T-helper 17 cell (primary cell): ENCODE results near the gene VIPR1. TPM values are rescaled to one million over a fixed set of nuclear protein-coding genes. Genes with fewer than 3 reads are reported as not detected.

Source experiments
- ATAC-seq: fragments of 150-1000 bp; cut with Tn5 transposase; 2 replicates; pipeline ENCODE4 v1.10.0; 2021; ENCODE audit warnings: mild to moderate bottlenecking, moderate library complexity
- DNase-seq, 3 donors: peaks; one replicate each; pipeline versions ENCODE4 v3.0.0 to v3.0.0-alpha.2; 2020 to 2021
- H3K9me3 ChIP-seq: one replicate; pipeline ENCODE4 v1.7.0; 2013; ENCODE audit warnings: low read length, mild to moderate bottlenecking; ENCODE audit not compliant: control insufficient read depth, poor library complexity, severe bottlenecking
- H3K27ac Mint-ChIP-seq: one replicate; pipeline ENCODE4 v1.8.0; 2022; ENCODE audit warnings: mild to moderate bottlenecking, moderate library complexity, mixed read lengths
- H3K27me3 Mint-ChIP-seq: one replicate; pipeline ENCODE4 v1.8.0; 2022; ENCODE audit warnings: mixed read lengths
- H3K36me3 Mint-ChIP-seq: one replicate; pipeline ENCODE4 v1.8.0; 2022; ENCODE audit warnings: low read depth, mixed read lengths
- H3K4me1 Mint-ChIP-seq: one replicate; pipeline ENCODE4 v1.8.0; 2022; ENCODE audit warnings: mild to moderate bottlenecking, mixed read lengths
- H3K4me3 Mint-ChIP-seq: one replicate; pipeline ENCODE4 v1.8.0; 2022; ENCODE audit warnings: mild to moderate bottlenecking, moderate library complexity, mixed read lengths
- total RNA-seq, 4 donors: library from RNA in 2 of 4; stranded (reverse) in 2 of 4; gene quantifications; one replicate each; pipeline ENCODE4 v1.2.3 and lab custom pipeline; 2022 to 2026

VIPR1 gene
- total RNA-seq, 2 donors from 2014 or later = 33.4 to 72.9 TPM

- Mint-ChIP-seq H3K27ac (no peak overlapping the region), H3K27me3 (peaks cover 41% of the 10 kb centered on the region), H3K36me3 (no peaks in the 10 kb centered on the region), H3K4me3 (no peak overlapping the region), H3K4me1 (peaks cover 28% of the 10 kb centered on the region)
- ATAC-seq (no peak), DNase-seq (peak in 1 of 3 donors; percentile 5)
- no peaks in the 10 kb centered on the region for H3K9me3 ChIP-seq
Observed at GRCh38 chr3:42498791-42499477, 3.5 kb upstream of the VIPR1 start.

- DNase-seq = no peak
- Mint-ChIP-seq H3K4me3 (no peak overlapping the region), H3K36me3 (no peaks in the 10 kb centered on the region)
Observed at GRCh38 chr3:42499478-42499871, 3.0 kb upstream of the VIPR1 start.

DNA sequence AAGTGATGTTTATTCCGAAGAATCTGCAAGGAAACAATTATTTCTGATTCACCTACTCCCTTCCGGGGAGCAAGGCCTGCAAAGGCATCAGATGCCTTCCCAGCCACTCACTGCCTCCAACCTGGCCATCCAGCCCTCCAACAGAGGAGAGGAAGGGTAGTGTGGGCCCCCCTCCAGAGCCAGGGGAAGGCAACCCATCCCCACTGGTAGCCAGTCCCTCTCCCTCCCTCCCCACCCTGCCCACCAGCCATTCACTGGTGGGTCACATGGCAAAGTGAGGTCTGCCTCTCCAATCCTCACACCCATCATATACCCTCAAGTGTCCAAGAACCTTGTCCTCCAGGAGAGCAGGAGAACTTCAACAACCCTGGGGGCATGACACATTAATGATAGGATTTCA lies 2.4 kb upstream of the VIPR1 start:
- Mint-ChIP-seq H3K36me3 (no peaks in the 10 kb centered on the region), H3K27ac (no peak overlapping the region), H3K4me1 (peaks cover 33% of the 10 kb centered on the region), H3K27me3 (peaks cover 41% of the 10 kb centered on the region), H3K4me3 (no peak overlapping the region)
- DNase-seq = no peak
- H3K9me3 ChIP-seq = no peaks in the 10 kb centered on the region
- no peak for ATAC-seq

More at GRCh38 chr3:42499478-42499871, 3.0 kb upstream of the VIPR1 start:
- Mint-ChIP-seq H3K27ac (no peak overlapping the region), H3K27me3 (peaks cover 41% of the 10 kb centered on the region), H3K4me1 (peaks cover 33% of the 10 kb centered on the region)
- ATAC-seq = no peak
- no peaks in the 10 kb centered on the region for H3K9me3 ChIP-seq

DNA sequence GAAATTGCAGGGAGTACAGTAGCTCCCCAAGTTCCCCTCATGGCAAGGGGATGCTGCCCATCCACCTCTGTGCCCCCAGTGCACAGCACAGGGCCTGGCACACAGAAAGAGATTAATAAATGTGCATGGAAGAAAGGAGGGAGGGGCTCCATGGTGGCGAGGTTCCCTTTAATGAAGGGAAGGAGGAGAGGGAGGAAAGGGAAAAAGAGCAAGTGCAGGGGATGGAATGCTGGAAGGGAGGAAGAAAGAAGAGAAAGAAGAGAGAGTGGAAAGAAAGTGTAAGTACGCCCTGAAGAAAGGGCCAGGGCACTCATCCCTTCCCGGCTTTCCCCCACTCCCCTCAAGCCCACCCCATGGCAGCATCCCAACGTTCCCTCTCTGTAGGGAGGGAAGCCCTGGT lies 1.5 kb upstream of the VIPR1 start:
- no peak for ATAC-seq
- no peak overlapping the region for H3K27ac Mint-ChIP-seq
- H3K4me1 Mint-ChIP-seq = peaks cover 33% of the 10 kb centered on the region
- no peaks in the 10 kb centered on the region for H3K36me3 Mint-ChIP-seq
- peak overlapping the region; percentile 97 for H3K4me3 Mint-ChIP-seq
- no peaks in the 10 kb centered on the region for H3K9me3 ChIP-seq
- peaks cover 41% of the 10 kb centered on the region for H3K27me3 Mint-ChIP-seq
- no peak for DNase-seq

GRCh38 chr3:42501321-42501680 lies 1.1 kb upstream of the VIPR1 start:
- Mint-ChIP-seq H3K4me1 (peaks cover 36% of the 10 kb centered on the region), H3K4me3 (peak overlapping the region; percentile 97), H3K27ac (peak overlapping the region; percentile 66), H3K27me3 (peaks cover 41% of the 10 kb centered on the region), H3K36me3 (no peaks in the 10 kb centered on the region)
- no peaks in the 10 kb centered on the region for H3K9me3 ChIP-seq
- no peak for DNase-seq
- no peak for ATAC-seq

DNA sequence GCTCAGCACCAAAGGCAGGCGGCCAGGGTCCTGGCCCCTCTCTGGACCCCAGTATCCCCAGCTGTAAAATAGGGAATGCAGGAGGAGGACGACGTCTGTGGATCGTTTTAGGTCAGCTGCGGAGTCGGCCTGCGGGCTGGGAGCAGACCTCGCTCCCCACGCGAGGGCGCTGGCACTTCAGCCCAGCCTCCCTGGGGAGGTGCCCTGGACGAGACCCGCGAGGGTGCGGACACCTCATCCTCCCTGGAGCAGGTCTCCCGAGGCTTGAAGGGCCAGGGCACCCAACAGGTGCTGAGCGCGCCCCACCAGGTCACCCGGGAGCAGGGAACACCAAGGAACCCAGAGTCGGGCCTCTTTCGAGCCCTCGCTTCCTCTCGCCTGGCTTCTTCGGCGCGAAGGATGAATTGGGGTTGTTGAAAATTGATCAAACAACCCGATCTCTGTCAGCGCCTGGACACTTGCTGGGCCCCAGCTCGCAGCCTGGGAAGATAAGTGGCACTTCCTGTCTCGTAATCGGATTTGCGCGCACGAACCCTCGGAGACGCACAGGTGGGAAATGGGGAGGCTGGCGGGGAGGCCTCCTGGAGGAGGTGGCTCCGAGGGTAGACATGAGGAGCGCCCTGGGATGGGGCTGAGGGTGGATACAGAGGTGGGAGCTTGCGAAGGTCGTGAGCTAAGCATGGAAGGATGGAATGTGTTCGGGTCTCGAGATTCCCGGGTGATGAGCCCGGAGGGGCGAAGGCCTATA lies 588 bp upstream of the VIPR1 start:
- Mint-ChIP-seq H3K27me3 (peaks cover 41% of the 10 kb centered on the region), H3K4me1 (peaks cover 38% of the 10 kb centered on the region), H3K36me3 (no peaks in the 10 kb centered on the region), H3K4me3 (peak overlapping the region; percentile 97), H3K27ac (peak overlapping the region; percentile 66)
- ATAC-seq (peak; percentile 58), DNase-seq (peak; percentile 49 to 57 (median 50))
- H3K9me3 ChIP-seq = no peaks in the 10 kb centered on the region

- DNase-seq (no peak), ATAC-seq (no peak)
- H3K36me3 Mint-ChIP-seq = no peaks in the 10 kb centered on the region
- H3K4me1 Mint-ChIP-seq = peaks cover 44% of the 10 kb centered on the region
- peak overlapping the region; percentile 91 for H3K4me3 Mint-ChIP-seq
- peaks cover 28% of the 10 kb centered on the region for H3K27me3 Mint-ChIP-seq
- H3K27ac Mint-ChIP-seq = peak overlapping the region; percentile 81
- H3K9me3 ChIP-seq = no peaks in the 10 kb centered on the region
Observed at GRCh38 chr3:42503251-42503924, 945 bp downstream of the VIPR1 start.

DNA sequence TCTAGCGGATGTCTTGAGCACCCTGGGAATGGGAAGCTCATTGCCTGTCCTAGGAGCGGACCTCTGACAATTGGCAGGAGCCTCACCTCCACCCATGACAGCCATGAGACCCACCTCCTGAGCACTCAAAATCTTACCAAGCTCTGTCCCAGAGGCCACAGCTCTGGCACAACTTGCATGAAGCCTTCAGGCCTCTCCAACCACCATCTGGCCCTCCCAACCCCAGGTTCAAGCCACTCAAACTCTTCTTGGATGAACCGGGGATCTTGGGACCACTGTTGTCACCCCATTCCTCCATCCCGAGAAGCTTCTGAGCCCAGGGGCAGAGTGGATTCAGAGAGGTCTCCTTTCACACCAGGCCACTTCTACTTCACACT lies 1.5 kb downstream of the VIPR1 start:
- no peaks in the 10 kb centered on the region for H3K9me3 ChIP-seq
- Mint-ChIP-seq H3K27ac (peak overlapping the region; percentile 81), H3K4me3 (peak overlapping the region; percentile 91), H3K27me3 (peaks cover 22% of the 10 kb centered on the region), H3K36me3 (no peaks in the 10 kb centered on the region), H3K4me1 (peaks cover 49% of the 10 kb centered on the region)
- DNase-seq (no peak), ATAC-seq (no peak)

- Mint-ChIP-seq H3K27ac (peak overlapping the region; percentile 81), H3K4me1 (peaks cover 55% of the 10 kb centered on the region), H3K4me3 (peak overlapping the region; percentile 91)
Observed at GRCh38 chr3:42504334-42505127, 2.1 kb downstream of the VIPR1 start.

DNA sequence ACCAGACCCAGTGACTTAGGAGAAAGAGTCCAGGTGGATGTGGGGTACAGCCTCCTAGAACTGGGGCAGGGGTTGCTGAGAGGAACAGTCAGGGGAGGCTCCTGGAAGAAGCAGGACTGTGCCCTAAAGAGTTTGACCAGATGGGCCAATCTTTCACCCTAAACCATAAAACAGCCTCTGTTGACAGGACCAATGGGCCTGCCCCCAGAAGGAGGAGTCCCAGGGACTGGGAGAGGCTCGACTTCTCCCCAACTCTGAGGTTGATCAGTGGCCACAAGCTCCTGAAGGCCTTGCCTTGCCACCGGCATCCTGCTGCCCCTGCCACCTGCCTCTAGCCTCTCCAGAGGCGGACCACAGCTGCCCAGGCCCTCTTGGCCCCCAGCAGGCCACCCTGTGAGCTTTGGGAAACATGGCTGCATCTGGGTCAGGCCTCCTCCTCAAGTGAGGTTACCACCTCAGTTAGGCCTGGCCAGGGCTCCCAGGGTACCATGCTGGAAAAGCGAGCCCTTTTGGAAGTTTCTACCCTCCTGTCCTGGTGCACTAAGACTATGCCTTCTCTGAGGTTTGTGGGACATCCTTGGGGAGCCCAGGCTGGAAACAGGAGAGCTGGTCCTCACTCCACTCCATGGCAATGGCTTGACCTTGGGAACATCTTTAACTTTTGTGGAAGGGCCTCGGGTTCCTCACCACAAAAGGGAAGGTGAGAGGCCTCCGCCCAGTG lies 2.8 kb downstream of the VIPR1 start:
- H3K9me3 ChIP-seq = no peaks in the 10 kb centered on the region
- Mint-ChIP-seq H3K27ac (peak overlapping the region; percentile 29), H3K36me3 (no peaks in the 10 kb centered on the region), H3K4me1 (peaks cover 63% of the 10 kb centered on the region), H3K27me3 (peaks cover 13% of the 10 kb centered on the region), H3K4me3 (no peak overlapping the region)
- DNase-seq (peak in 1 of 3 donors; percentile 4), ATAC-seq (no peak)

More at GRCh38 chr3:42504334-42505127, 2.1 kb downstream of the VIPR1 start:
- Mint-ChIP-seq H3K36me3 (no peaks in the 10 kb centered on the region), H3K27me3 (peaks cover 16% of the 10 kb centered on the region)
- DNase-seq (no peak), ATAC-seq (no peak)
- H3K9me3 ChIP-seq = no peaks in the 10 kb centered on the region

DNA sequence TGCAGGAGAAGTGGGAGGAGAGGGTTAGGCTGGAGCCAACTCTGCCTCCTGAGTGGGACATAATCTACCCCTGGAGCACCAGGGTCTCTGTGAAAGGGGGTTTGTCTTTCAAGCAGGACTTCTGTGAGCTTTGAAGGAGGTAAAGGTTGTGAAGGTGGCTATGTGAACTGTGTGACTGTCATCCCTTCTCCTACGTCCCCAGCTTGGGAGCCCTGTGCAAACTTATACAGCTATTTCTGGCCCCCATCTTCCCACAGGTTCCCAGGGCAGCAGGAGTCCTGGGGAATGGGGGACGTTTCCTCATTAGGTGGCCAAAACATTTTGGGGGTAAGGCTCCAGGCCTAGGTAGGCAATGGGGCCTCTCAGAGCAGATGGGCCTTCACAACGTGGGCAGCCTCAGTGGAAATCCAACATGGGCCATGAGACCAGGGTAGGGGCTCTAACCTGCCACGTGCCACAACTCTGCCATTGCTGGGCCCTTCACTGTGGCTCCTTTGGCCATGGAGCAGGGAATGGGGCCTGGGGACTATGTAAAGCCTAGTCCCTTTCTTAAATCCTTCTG lies 3.5 kb downstream of the VIPR1 start:
- DNase-seq (peak in 1 of 3 donors; percentile 1), ATAC-seq (no peak)
- Mint-ChIP-seq H3K36me3 (no peaks in the 10 kb centered on the region), H3K27me3 (peaks cover 6% of the 10 kb centered on the region), H3K4me3 (no peak overlapping the region), H3K4me1 (peaks cover 63% of the 10 kb centered on the region), H3K27ac (peak overlapping the region; percentile 29)
- no peaks in the 10 kb centered on the region for H3K9me3 ChIP-seq

GRCh38 chr3:42507252-42507651 lies 4.8 kb downstream of the VIPR1 start:
- no peak for ATAC-seq
- Mint-ChIP-seq H3K4me1 (peaks cover 59% of the 10 kb centered on the region), H3K4me3 (peak overlapping the region; percentile 36), H3K27me3 (no peaks in the 10 kb centered on the region), H3K36me3 (no peaks in the 10 kb centered on the region), H3K27ac (peak overlapping the region; percentile 37)
- no peaks in the 10 kb centered on the region for H3K9me3 ChIP-seq
- peak in 1 of 3 donors; percentile 1 for DNase-seq
